ENCODE results near the gene PDIK1L. TPM values are rescaled to one million over a fixed set of nuclear protein-coding genes. Genes with fewer than 3 reads are reported as not detected.

PDIK1L gene
- 2.6 and 4.4 TPM in 2 replicates for total RNA-seq

GRCh38 chr1:26111530-26112406, at the start of gene PDIK1L:
Gene PDIK1L, plus strand, starts transcription at chr1:26111824. Its CDS starts 2,485 bp downstream, at chr1:26114309.

GRCh38 chr1:26067432-26067911, 44.2 kb upstream of the PDIK1L start, which contains the start of gene TRIM63:
Gene TRIM63, minus strand, starts transcription at chr1:26067630. Its CDS starts 136 bp downstream, at chr1:26067494.

GRCh38 chr1:26158908-26159742, 47.5 kb downstream of the PDIK1L start, which contains the start of gene FAM110D:
Gene FAM110D, plus strand, starts transcription at chr1:26159079. Its CDS starts 2,213 bp downstream, at chr1:26161292.

GRCh38 chr1:26168410-26169197, 57.0 kb downstream of the PDIK1L start, which contains the start of gene C1orf232:
Gene C1orf232, minus strand, starts transcription at chr1:26168963. Its CDS starts 464 bp downstream, at chr1:26168499.

GRCh38 chr1:26169669-26170471, 58.2 kb downstream of the PDIK1L start, which contains the start of gene ZNF593:
Gene ZNF593, plus strand, starts transcription at chr1:26169908. Its CDS starts 76 bp downstream, at chr1:26169984.

GRCh38 chr1:26171084-26172072, 59.8 kb downstream of the PDIK1L start, which contains the start of gene ZNF593OS:
Gene ZNF593OS, minus strand, starts transcription at chr1:26171832. Its CDS starts 171 bp downstream, at chr1:26171661.

Other genes with a start within 250 kb of the PDIK1L start
- gene PAQR7, start 236.1 kb upstream of the PDIK1L start, total RNA-seq = 6.8 and 22.5 TPM in 2 replicates
- gene STMN1, start 205.4 kb upstream of the PDIK1L start, total RNA-seq = 37.1 and 248 TPM in 2 replicates
- 11.9 and 39.6 TPM in 2 replicates for gene PAFAH2, start 113.8 kb upstream of the PDIK1L start, total RNA-seq
- 0.29 and 0.83 TPM in 2 replicates for gene EXTL1, start 90.0 kb upstream of the PDIK1L start, total RNA-seq
- not detected in 2 replicates for gene SLC30A2, start 65.7 kb upstream of the PDIK1L start, total RNA-seq
- 0.15 TPM in 1 of 2 replicates, not detected in the other for gene TRIM63, start 44.2 kb upstream of the PDIK1L start, total RNA-seq
- gene FAM110D, start 47.3 kb downstream of the PDIK1L start, total RNA-seq = not detected in 2 replicates
- gene C1orf232, start 57.1 kb downstream of the PDIK1L start, total RNA-seq = not detected in 2 replicates
- gene ZNF593, start 58.1 kb downstream of the PDIK1L start, total RNA-seq = 15.3 and 23.2 TPM in 2 replicates
- not detected in 2 replicates for gene ZNF593OS, start 60.0 kb downstream of the PDIK1L start, total RNA-seq
- gene CNKSR1, start 65.7 kb downstream of the PDIK1L start, total RNA-seq = 0.17 TPM in 1 of 2 replicates, not detected in the other
- gene CATSPER4, start 78.8 kb downstream of the PDIK1L start, total RNA-seq = not detected in 2 replicates
- gene CEP85, start 122.4 kb downstream of the PDIK1L start, total RNA-seq = 3.3 and 7.9 TPM in 2 replicates
- gene SH3BGRL3, start 168.3 kb downstream of the PDIK1L start, total RNA-seq = 36.8 and 70.3 TPM in 2 replicates
- 3.6 and 6.3 TPM in 2 replicates for gene UBXN11, start 194.8 kb downstream of the PDIK1L start, total RNA-seq
- gene CD52, start 206.1 kb downstream of the PDIK1L start, total RNA-seq = not detected in 2 replicates
- gene CRYBG2, start 242.3 kb downstream of the PDIK1L start, total RNA-seq = under 0.01 TPM in 1 of 2 replicates, not detected in the other

All from smooth muscle cell of trachea (primary cell).